ENCODE results near the gene ACVR1C.
"Not testable (repeated sequence)": the region's sequence is repeated elsewhere in the genome, so short reads cannot be mapped to it uniquely, and the experiment has no call there.

ACVR1C gene

GRCh38 chr2:157526070-157526469 is 102.6 kb downstream of the ACVR1C start:
- Histone ChIP-seq H4K20me1 (ENCODE audit: insufficient read depth, low read length, poor library complexity, severe bottlenecking) (no peaks in the 10 kb centered on the region), H2AFZ (ENCODE audit: low read length) (no peak overlapping the region)
- no peak for TF ChIP-seq EZH2phosphoT487 (IDR thresholded peaks at IDR 0.05; ENCODE audit: borderline replicate concordance)
- TF ChIP-seq, protein P1, sequence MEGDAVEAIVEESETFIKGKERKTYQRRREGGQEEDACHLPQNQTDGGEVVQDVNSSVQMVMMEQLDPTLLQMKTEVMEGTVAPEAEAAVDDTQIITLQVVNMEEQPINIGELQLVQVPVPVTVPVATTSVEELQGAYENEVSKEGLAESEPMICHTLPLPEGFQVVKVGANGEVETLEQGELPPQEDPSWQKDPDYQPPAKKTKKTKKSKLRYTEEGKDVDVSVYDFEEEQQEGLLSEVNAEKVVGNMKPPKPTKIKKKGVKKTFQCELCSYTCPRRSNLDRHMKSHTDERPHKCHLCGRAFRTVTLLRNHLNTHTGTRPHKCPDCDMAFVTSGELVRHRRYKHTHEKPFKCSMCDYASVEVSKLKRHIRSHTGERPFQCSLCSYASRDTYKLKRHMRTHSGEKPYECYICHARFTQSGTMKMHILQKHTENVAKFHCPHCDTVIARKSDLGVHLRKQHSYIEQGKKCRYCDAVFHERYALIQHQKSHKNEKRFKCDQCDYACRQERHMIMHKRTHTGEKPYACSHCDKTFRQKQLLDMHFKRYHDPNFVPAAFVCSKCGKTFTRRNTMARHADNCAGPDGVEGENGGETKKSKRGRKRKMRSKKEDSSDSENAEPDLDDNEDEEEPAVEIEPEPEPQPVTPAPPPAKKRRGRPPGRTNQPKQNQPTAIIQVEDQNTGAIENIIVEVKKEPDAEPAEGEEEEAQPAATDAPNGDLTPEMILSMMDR (conservative IDR thresholded peaks at IDR 0.05; ENCODE audit: low read length), result no peak

GRCh38 chr2:157523270-157524247 is 105.1 kb downstream of the ACVR1C start:
- Histone ChIP-seq H3K9ac (ENCODE audit: low read depth, low read length, poor library complexity, severe bottlenecking) (no peak overlapping the region), H3K4me2 (ENCODE audit: low read depth, low read length, poor library complexity, severe bottlenecking) (no peak overlapping the region), H2AFZ (ENCODE audit: low read length) (no peak overlapping the region), H3K27me3 (ENCODE audit: insufficient read depth, low read length, poor library complexity, severe bottlenecking) (no peaks in the 10 kb centered on the region), H3K9me3 (ENCODE audit: insufficient read depth, low read depth, low read length) (no peaks in the 10 kb centered on the region), H4K20me1 (ENCODE audit: insufficient read depth, low read length, poor library complexity, severe bottlenecking) (no peaks in the 10 kb centered on the region), H3K79me2 (ENCODE audit: insufficient read depth, low read length) (no peaks in the 10 kb centered on the region), H3F3A (ENCODE audit: low read depth) (no peaks in the 10 kb centered on the region), H3K4me3 (ENCODE audit: low read length, poor library complexity, severe bottlenecking) (no peak overlapping the region), H3K36me3 (ENCODE audit: insufficient read depth, low read length) (no peaks in the 10 kb centered on the region), H3K4me1 (ENCODE audit: insufficient read depth, low read length, poor library complexity, severe bottlenecking) (no peaks in the 10 kb centered on the region), H3K9me2 (replicated peaks; ENCODE audit: low read depth, low read length) (no peaks in the 10 kb centered on the region)
- TF ChIP-seq, protein P1 (conservative IDR thresholded peaks at IDR 0.05; ENCODE audit: low read length), result no peak
- TF ChIP-seq EZH2phosphoT487 (IDR thresholded peaks at IDR 0.05; ENCODE audit: borderline replicate concordance), result no peak

More at GRCh38 chr2:157526070-157526469, 102.6 kb downstream of the ACVR1C start:
- Histone ChIP-seq H3K4me1 (ENCODE audit: insufficient read depth, low read length, poor library complexity, severe bottlenecking) (no peaks in the 10 kb centered on the region), H3K9me2 (replicated peaks; ENCODE audit: low read depth, low read length) (no peaks in the 10 kb centered on the region), H3K9me3 (ENCODE audit: insufficient read depth, low read depth, low read length) (no peaks in the 10 kb centered on the region), H3K79me2 (ENCODE audit: insufficient read depth, low read length) (no peaks in the 10 kb centered on the region), H3K36me3 (ENCODE audit: insufficient read depth, low read length) (no peaks in the 10 kb centered on the region), H3K27me3 (ENCODE audit: insufficient read depth, low read length, poor library complexity, severe bottlenecking) (no peaks in the 10 kb centered on the region), H3K4me2 (ENCODE audit: low read depth, low read length, poor library complexity, severe bottlenecking) (no peak overlapping the region), H3F3A (ENCODE audit: low read depth) (no peaks in the 10 kb centered on the region), H3K4me3 (ENCODE audit: low read length, poor library complexity, severe bottlenecking) (no peak overlapping the region), H3K9ac (ENCODE audit: low read depth, low read length, poor library complexity, severe bottlenecking) (no peak overlapping the region)

DNA sequence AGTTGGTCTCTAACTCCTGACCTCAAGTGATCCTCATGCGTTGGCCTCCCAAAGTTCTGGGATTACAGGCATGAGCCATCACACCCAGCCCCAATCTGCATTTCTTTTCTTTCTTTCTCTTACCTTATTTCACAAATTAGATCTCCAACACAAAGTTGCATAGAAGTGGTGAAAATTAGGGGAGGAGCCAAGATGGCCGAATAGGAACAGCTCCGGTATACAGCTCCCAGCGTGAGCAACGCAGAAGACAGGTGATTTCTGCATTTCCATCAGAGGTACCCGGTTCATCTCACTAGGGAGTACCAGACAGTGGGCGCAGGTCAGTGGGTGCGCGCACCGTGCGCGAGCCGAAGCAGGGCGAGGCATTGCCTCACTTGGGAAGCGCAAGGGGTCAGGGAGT is 113.7 kb downstream of the ACVR1C start:
- not testable (repeated sequence) for H3F3A ChIP-seq (ENCODE audit: low read depth)

More for the DNA sequence above, 113.7 kb downstream of the ACVR1C start:
- not testable (repeated sequence) for H3K9ac ChIP-seq (ENCODE audit: low read depth, low read length, poor library complexity, severe bottlenecking); H3K79me2 ChIP-seq (ENCODE audit: insufficient read depth, low read length); H3K4me3 ChIP-seq (ENCODE audit: low read length, poor library complexity, severe bottlenecking); H3K4me2 ChIP-seq (ENCODE audit: low read depth, low read length, poor library complexity, severe bottlenecking); H3K27me3 ChIP-seq (ENCODE audit: insufficient read depth, low read length, poor library complexity, severe bottlenecking); H3K4me1 ChIP-seq (ENCODE audit: insufficient read depth, low read length, poor library complexity, severe bottlenecking); H2AFZ ChIP-seq (ENCODE audit: low read length); H4K20me1 ChIP-seq (ENCODE audit: insufficient read depth, low read length, poor library complexity, severe bottlenecking); H3K36me3 ChIP-seq (ENCODE audit: insufficient read depth, low read length); H3K9me2 ChIP-seq (replicated peaks; ENCODE audit: low read depth, low read length); H3K9me3 ChIP-seq (ENCODE audit: insufficient read depth, low read depth, low read length)

Measured in Loucy (cell line).